Fibroblast of lung (primary cell): Measurements from ENCODE around the gene FIBIN. TPM values are rescaled to one million over a fixed set of nuclear protein-coding genes. Genes with fewer than 3 reads are reported as not detected.

Experiments
- DNase-seq, 2 donors: peaks; one replicate each; pipeline versions ENCODE4 v3.0.0 to v3.0.0-alpha.2; 2010; ENCODE audit warnings: low read depth in 2 of 2
- H2AFZ ChIP-seq: 2 replicates; pipeline ENCODE4 v1.5.1; 2012; ENCODE audit warnings: low read length, control low read depth, inconsistent platforms
- H3K27ac ChIP-seq: 2 replicates; pipeline ENCODE4 v1.5.1; 2011; ENCODE audit warnings: low read length, control low read depth; ENCODE audit not compliant: insufficient read depth
- H3K27me3 ChIP-seq: 2 replicates; pipeline ENCODE4 v1.5.1; 2011; ENCODE audit warnings: mild to moderate bottlenecking, low read length; ENCODE audit not compliant: control insufficient read depth, insufficient read depth
- H3K36me3 ChIP-seq: 2 replicates; pipeline ENCODE4 v1.5.1; 2011; ENCODE audit warnings: low read length; ENCODE audit not compliant: control insufficient read depth, insufficient read depth
- H3K4me1 ChIP-seq: 2 replicates; pipeline ENCODE4 v1.5.1; 2011; ENCODE audit warnings: low read length; ENCODE audit not compliant: control insufficient read depth, insufficient read depth; ENCODE audit errors: extremely low read depth
- H3K4me2 ChIP-seq: 2 replicates; pipeline ENCODE4 v1.5.1; 2011; ENCODE audit warnings: low read length, control low read depth; ENCODE audit not compliant: insufficient read depth; ENCODE audit errors: extremely low read depth
- H3K4me3 ChIP-seq, 4 experiments: fragments of 200-600 bp in 1 of 4; sonication (generic) in 1 of 4; replicated peaks in 1 of 4; 2 replicates each; pipeline ENCODE4 v1.5.1; 2011 to 2016; ENCODE audit warnings: low read length in 4 of 4, low read depth in 3 of 4, mild to moderate bottlenecking in 3 of 4, control low read depth in 2 of 4, inconsistent platforms in 1 of 4, mixed read lengths in 1 of 4; ENCODE audit not compliant: insufficient read depth in 1 of 4; ENCODE audit errors: control extremely low read depth in 1 of 4
- H3K79me2 ChIP-seq: 2 replicates; pipeline ENCODE4 v1.5.1; 2012; ENCODE audit warnings: mild to moderate bottlenecking, low read length, inconsistent platforms; ENCODE audit not compliant: control insufficient read depth, insufficient read depth
- H3K9ac ChIP-seq: 2 replicates; pipeline ENCODE4 v1.5.1; 2011; ENCODE audit warnings: mild to moderate bottlenecking, low read length, control low read depth; ENCODE audit not compliant: insufficient read depth
- H3K9me3 ChIP-seq: 2 replicates; pipeline ENCODE4 v1.5.1; 2012; ENCODE audit warnings: low read depth, low read length; ENCODE audit not compliant: control insufficient read depth, insufficient read depth
- H4K20me1 ChIP-seq: 2 replicates; pipeline ENCODE4 v1.5.1; 2011; ENCODE audit warnings: low read length; ENCODE audit not compliant: control insufficient read depth, insufficient read depth; ENCODE audit errors: extremely low read depth
- EZH2 ChIP-seq: IDR thresholded peaks from 2 replicates; pipeline ENCODE4 v1.5.1; 2012; ENCODE audit warnings: low read length, control low read depth, mild to moderate bottlenecking; ENCODE audit errors: missing control alignments
- polyA plus RNA-seq, 2 donors: library from polyadenylated mRNA; depleted of rRNA in 1 of 2; stranded (reverse) in 1 of 2; unstranded in 1 of 2; fragments of >200 nt; gene quantifications; 2 replicates each; pipeline ENCODE4 v1.2.1, GENCODE V29; 2011 to 2012; ENCODE audit warnings: missing spikeins in 1 of 2
- total RNA-seq: library from RNA; depleted of rRNA; stranded (reverse); fragments of >200 nt; gene quantifications from 2 replicates; pipeline ENCODE4 v1.2.1, GENCODE V29; 2014
- TF ChIP-seq, protein P1 (sequence below), 2 donors: IDR thresholded peaks in 1 of 2; conservative IDR thresholded peaks in 1 of 2; 1 replicate in 1 of 2; 2 replicates in 1 of 2; pipeline ENCODE4 v1.5.1; 2011 to 2012; ENCODE audit warnings: low read length in 2 of 2, control low read depth in 1 of 2, inconsistent platforms in 1 of 2, low read depth in 1 of 2, mild to moderate bottlenecking in 1 of 2

The FIBIN gene
- total and polyA plus RNA-seq, 2 donors (not counting 1 experiment from before 2014, with no cell fraction given): 14.9 to 89.8 TPM

DNA sequence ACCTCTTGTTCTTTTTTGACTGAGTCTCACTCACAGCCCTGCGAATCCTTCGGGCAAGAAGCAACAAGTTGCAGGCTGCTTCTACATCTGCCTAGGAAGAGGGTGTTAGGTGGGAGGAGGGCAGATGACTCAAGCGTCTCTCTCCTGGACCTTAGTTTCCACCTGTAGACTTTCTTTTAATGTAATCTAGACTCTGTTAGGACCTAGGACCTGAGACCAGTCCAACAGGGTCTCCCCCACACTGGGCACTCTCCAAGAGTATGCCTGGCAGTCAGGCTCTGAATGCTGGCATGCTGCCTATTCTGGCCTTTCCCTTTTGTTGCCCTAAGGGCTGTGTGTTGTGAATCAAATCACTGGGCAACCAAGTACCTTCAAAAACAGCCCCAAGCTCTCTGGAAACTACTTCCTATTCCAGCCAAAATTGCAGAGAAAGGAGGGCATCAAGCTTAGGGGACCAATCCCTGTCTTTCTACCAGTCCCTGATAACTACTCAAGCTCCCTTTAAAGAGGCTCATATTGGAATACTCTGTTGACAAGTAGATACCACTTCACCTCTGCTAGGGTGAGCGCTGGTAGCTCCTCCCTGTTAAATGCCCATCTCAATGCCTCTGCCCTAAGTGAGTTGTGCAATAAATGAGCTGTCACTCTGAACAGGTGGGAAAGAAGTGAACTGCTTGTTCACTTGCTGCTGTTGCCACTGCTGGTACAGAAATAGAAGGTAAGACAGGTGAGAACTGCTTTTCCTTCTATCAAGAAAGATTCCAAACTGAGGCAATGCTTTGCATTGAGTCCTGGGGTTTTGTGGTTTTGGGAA lies 46.6 kb downstream of the FIBIN start, which contains the start of gene BBOX1:
BBOX1 (plus strand) TSS at position 514 of the 814 bp plus-strand sequence. CDS start 14,616 bp downstream, outside the sequence.
- H2AFZ ChIP-seq: no peak within 1 kb of the TSS
- no peaks in the 10 kb centered on the region for H3K27me3 ChIP-seq
- H3K4me1 ChIP-seq: no peaks in the 10 kb centered on the region
- no peaks in the 10 kb centered on the region for H3K36me3 ChIP-seq
- H3K9ac ChIP-seq: no peak within 1 kb of the TSS
- no peak within 1 kb of the TSS for H3K27ac ChIP-seq
- H3K79me2 ChIP-seq: no peaks in the 10 kb centered on the region
- no peaks in the 10 kb centered on the region for H3K9me3 ChIP-seq
- peak in 1 of 2 donors; percentile 11 for DNase-seq
- TF ChIP-seq, protein P1, sequence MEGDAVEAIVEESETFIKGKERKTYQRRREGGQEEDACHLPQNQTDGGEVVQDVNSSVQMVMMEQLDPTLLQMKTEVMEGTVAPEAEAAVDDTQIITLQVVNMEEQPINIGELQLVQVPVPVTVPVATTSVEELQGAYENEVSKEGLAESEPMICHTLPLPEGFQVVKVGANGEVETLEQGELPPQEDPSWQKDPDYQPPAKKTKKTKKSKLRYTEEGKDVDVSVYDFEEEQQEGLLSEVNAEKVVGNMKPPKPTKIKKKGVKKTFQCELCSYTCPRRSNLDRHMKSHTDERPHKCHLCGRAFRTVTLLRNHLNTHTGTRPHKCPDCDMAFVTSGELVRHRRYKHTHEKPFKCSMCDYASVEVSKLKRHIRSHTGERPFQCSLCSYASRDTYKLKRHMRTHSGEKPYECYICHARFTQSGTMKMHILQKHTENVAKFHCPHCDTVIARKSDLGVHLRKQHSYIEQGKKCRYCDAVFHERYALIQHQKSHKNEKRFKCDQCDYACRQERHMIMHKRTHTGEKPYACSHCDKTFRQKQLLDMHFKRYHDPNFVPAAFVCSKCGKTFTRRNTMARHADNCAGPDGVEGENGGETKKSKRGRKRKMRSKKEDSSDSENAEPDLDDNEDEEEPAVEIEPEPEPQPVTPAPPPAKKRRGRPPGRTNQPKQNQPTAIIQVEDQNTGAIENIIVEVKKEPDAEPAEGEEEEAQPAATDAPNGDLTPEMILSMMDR (conservative IDR thresholded peaks at IDR 0.05 in 1 of 2, IDR thresholded peaks at IDR 0.05 in 1 of 2; ENCODE audit: low read depth in 1 of 2, low read length in 2 of 2): no peak
- H4K20me1 ChIP-seq: no peaks in the 10 kb centered on the region
- H3K4me3 ChIP-seq: no peak within 1 kb of the TSS
- no peak within 1 kb of the TSS for H3K4me2 ChIP-seq

DNA sequence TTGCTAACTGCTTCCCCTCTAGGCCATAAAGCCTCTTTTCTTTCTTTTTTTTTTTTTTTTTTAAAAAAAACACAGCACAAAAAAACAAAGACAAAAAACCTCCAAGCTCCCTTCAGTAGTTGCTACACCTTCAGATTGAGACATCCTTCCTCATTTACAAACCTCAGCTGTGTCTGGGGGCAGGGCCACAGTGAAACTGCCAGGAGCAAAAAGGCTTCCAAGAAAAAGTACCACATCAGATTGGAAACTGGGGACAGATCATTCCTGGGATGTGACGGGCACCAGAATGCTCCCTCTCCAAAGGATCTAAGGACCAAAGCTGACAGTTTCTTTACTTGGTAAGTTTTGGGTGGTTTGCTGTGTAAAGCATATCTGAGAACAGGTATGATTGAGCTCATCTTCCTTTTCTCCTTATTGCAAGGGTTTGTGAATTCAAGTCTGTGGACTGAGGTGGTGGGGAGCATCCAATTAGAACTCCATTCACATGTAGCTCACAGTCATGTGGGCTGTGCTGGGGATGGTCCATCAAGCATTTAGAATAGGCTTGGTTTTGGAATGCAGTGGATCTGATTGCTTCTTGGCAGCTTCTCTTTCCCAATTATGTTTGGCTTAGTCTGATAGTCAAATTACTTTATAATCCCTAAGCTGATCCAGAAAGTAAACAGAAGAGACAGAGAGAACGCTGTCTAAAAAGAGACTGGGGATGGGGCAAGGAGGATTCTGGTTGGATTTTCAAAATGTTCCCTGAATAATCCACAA lies 47.4 kb downstream of the FIBIN start:
- Histone ChIP-seq H3K27me3 (no peaks in the 10 kb centered on the region), H3K36me3 (no peaks in the 10 kb centered on the region), H3K9me3 (no peaks in the 10 kb centered on the region), H3K4me1 (no peaks in the 10 kb centered on the region), H3K4me2 (no peak overlapping the region), H3K4me3 (no peak overlapping the region), H3K27ac (no peak overlapping the region), H3K9ac (no peak overlapping the region), H4K20me1 (no peaks in the 10 kb centered on the region), H2AFZ (no peak overlapping the region), H3K79me2 (no peaks in the 10 kb centered on the region)
- DNase-seq: no peak
- no peak for TF ChIP-seq EZH2
- TF ChIP-seq, protein P1 (conservative IDR thresholded peaks at IDR 0.05 in 1 of 2, IDR thresholded peaks at IDR 0.05 in 1 of 2; ENCODE audit: low read depth in 1 of 2, low read length in 2 of 2): no peak

Other genes with a start within 250 kb of the FIBIN start
- not detected in 2 replicates for gene BBOX1, start 46.7 kb downstream of the FIBIN start, total RNA-seq
- not detected in 2 replicates for gene BBOX1, start 46.7 kb downstream of the FIBIN start, polyA plus RNA-seq